SU-DHL-6 (cell line): Measurements from ENCODE around the gene ITFG2.

ENCODE experiments used
- EZH2phosphoT487 ChIP-seq: fragments of 200-600 bp; sonication (generic), shearing (Covaris generic); conservative IDR thresholded peaks from 2 replicates; pipeline ENCODE4 v1.6.1; 2018; ENCODE audit warnings: mild to moderate bottlenecking, antibody characterized with exemption, low read length, moderate library complexity, mixed read lengths
- TF ChIP-seq, protein P1 (sequence below): fragments of 200-600 bp; sonication (generic); IDR thresholded peaks from one replicate; pipeline ENCODE4 v1.5.1; 2017; ENCODE audit warnings: antibody characterized with exemption, mild to moderate bottlenecking, low read length, moderate library complexity; ENCODE audit not compliant: insufficient read depth, poor library complexity, severe bottlenecking

DNA sequence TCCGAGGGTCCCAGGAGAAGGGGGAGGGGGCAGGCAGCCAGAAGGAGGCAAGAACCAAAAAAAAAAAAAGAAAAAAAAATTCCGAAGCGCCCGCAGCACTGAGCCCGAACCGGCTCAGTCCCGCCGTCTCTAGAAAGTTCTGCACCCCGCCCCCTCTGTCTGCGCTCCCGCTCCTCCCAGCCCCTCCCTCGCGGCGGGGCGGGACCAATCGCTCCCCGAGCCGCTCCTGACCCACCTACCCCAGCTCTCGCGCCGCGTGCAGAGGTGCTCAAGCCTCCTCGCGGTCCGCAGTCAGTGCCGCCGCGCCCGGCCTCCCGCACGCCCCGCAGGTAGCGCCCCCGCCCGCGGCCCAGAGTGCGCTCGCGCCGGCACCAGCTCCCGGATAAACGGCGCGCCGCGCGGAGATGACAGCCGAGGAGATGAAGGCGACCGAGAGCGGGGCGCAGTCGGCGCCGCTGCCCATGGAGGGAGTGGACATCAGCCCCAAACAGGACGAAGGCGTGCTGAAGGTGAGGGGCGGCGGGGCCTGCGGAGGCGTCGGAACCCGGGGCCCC lies 17.7 kb upstream of the ITFG2 start, which contains the start of gene FKBP4:
- TF ChIP-seq, protein P1, sequence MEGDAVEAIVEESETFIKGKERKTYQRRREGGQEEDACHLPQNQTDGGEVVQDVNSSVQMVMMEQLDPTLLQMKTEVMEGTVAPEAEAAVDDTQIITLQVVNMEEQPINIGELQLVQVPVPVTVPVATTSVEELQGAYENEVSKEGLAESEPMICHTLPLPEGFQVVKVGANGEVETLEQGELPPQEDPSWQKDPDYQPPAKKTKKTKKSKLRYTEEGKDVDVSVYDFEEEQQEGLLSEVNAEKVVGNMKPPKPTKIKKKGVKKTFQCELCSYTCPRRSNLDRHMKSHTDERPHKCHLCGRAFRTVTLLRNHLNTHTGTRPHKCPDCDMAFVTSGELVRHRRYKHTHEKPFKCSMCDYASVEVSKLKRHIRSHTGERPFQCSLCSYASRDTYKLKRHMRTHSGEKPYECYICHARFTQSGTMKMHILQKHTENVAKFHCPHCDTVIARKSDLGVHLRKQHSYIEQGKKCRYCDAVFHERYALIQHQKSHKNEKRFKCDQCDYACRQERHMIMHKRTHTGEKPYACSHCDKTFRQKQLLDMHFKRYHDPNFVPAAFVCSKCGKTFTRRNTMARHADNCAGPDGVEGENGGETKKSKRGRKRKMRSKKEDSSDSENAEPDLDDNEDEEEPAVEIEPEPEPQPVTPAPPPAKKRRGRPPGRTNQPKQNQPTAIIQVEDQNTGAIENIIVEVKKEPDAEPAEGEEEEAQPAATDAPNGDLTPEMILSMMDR: no peak
- TF ChIP-seq EZH2phosphoT487: no peak
